PFSK-1 (cell line): ENCODE data around the gene NUP62.

Experiments
- FOXP2 ChIP-seq: optimal IDR thresholded peaks from 2 replicates; pipeline ENCODE3; 2011; ENCODE audit warnings: borderline replicate concordance, control low read depth, inconsistent platforms; ENCODE audit not compliant: insufficient read depth; ENCODE audit errors: extremely low read length, extremely low read depth
- POLR2AphosphoS5 ChIP-seq: IDR thresholded peaks from 2 replicates; pipeline ENCODE4 v1.6.1; 2012; ENCODE audit warnings: low read depth, mild to moderate bottlenecking, control low read depth, low read length, moderate library complexity
- REST ChIP-seq, 2 experiments: IDR thresholded peaks; 2 replicates each; pipeline versions ENCODE4 v1.6.1 to v1.8.0; 2011 to 2012; ENCODE audit warnings: low read depth in 2 of 2, low read length in 2 of 2, control low read depth in 1 of 2, inconsistent platforms in 1 of 2, mild to moderate bottlenecking in 1 of 2, moderate library complexity in 1 of 2; ENCODE audit not compliant: insufficient read depth in 1 of 2
- SIN3A ChIP-seq: IDR thresholded peaks from 2 replicates; pipeline ENCODE4 v1.6.1; 2012; ENCODE audit warnings: mild to moderate bottlenecking, low read length, moderate library complexity, borderline replicate concordance; ENCODE audit not compliant: insufficient read depth
- TAF1 ChIP-seq: IDR thresholded peaks from 2 replicates; pipeline ENCODE4 v1.6.1; 2012; ENCODE audit warnings: low read length, control low read depth, borderline replicate concordance; ENCODE audit not compliant: insufficient read depth

Gene NUP62

GRCh38 chr19:49887665-49888509 is 41.4 kb downstream of the NUP62 start:
- TF ChIP-seq FOXP2 (no peak), SIN3A (no peak), REST (IDR thresholded peaks at IDR 0.05; ENCODE audit: insufficient read depth in 1 of 2, low read depth in 2 of 2, low read length in 2 of 2) (no peak), POLR2AphosphoS5 (no peak), TAF1 (no peak)

- TF ChIP-seq POLR2AphosphoS5 (0 out of 2 replicates have a peak, but pooled peaks have one; percentile 25), FOXP2 (no peak)
These were observed 42.2 kb downstream of the NUP62 start for GRCh38 chr19:49887037-49887664.

- TF ChIP-seq REST (IDR thresholded peaks at IDR 0.05; ENCODE audit: insufficient read depth in 1 of 2, low read depth in 2 of 2, low read length in 2 of 2) = no peak
- TF ChIP-seq POLR2AphosphoS5 = no peak
- no peak for TF ChIP-seq TAF1
- TF ChIP-seq SIN3A = no peak
- no peak for TF ChIP-seq FOXP2
These were observed 44.5 kb downstream of the NUP62 start for GRCh38 chr19:49884760-49885159.

- TF ChIP-seq FOXP2 = no peak
- no peak for TF ChIP-seq REST (IDR thresholded peaks at IDR 0.05; ENCODE audit: insufficient read depth in 1 of 2, low read depth in 2 of 2, low read length in 2 of 2)
- TF ChIP-seq POLR2AphosphoS5 = no peak
- TF ChIP-seq TAF1 = no peak
- TF ChIP-seq SIN3A = no peak
These were observed 45.2 kb downstream of the NUP62 start for GRCh38 chr19:49884109-49884508.

- TF ChIP-seq REST (IDR thresholded peaks at IDR 0.05; ENCODE audit: insufficient read depth in 1 of 2, low read depth in 2 of 2, low read length in 2 of 2) (no peak), POLR2AphosphoS5 (no peak), FOXP2 (no peak), SIN3A (no peak), TAF1 (no peak)
These were observed 46.2 kb downstream of the NUP62 start for GRCh38 chr19:49883094-49883493.
